ENCODE results near the gene FBXO33.
"Not testable (repeated sequence)": the region's sequence is repeated elsewhere in the genome, so short reads cannot be mapped to it uniquely, and the experiment has no call there.

GRCh38 chr14:39359069-39359468 lies 73.2 kb downstream of the FBXO33 start:
- not testable (repeated sequence) for TF ChIP-seq CTCF, POLR2A, EP300 (IDR thresholded peaks at IDR 0.05)
